Central memory CD8-positive, alpha-beta T cell (primary cell): ENCODE data around the gene BCAS4.

ENCODE experiments used
- ATAC-seq: fragments of 150-1000 bp; cut with Tn5 transposase; replicated peaks from 2 replicates; pipeline ENCODE4 v1.10.0; 2022; ENCODE audit warnings: mild to moderate bottlenecking, moderate FRiP score, moderate number of reproducible peaks; ENCODE audit not compliant: poor library complexity, severe bottlenecking; ENCODE audit errors: extremely low read depth
- DNase-seq, 2 donors: peaks; one replicate each; pipeline ENCODE4 v3.0.0; 2021; ENCODE audit warnings: low spot score in 2 of 2
- H3K27ac Mint-ChIP-seq: one replicate; pipeline ENCODE4 v1.8.0; 2022; ENCODE audit warnings: low read depth, mild to moderate bottlenecking, moderate library complexity, mixed read lengths
- H3K27me3 Mint-ChIP-seq: one replicate; pipeline ENCODE4 v1.8.0; 2022; ENCODE audit warnings: mixed read lengths
- H3K36me3 Mint-ChIP-seq: one replicate; pipeline ENCODE4 v1.8.0; 2022; ENCODE audit warnings: mild to moderate bottlenecking, moderate library complexity, mixed read lengths; ENCODE audit not compliant: insufficient read depth
- H3K4me1 Mint-ChIP-seq: one replicate; pipeline ENCODE4 v1.8.0; 2022; ENCODE audit warnings: mixed read lengths
- H3K4me3 Mint-ChIP-seq: one replicate; pipeline ENCODE4 v1.8.0; 2022; ENCODE audit warnings: mild to moderate bottlenecking, moderate library complexity, mixed read lengths
- H3K9me3 Mint-ChIP-seq: one replicate; pipeline ENCODE4 v1.8.0; 2022; ENCODE audit warnings: mixed read lengths

BCAS4 gene

GRCh38 chr20:50861012-50861411 is 66.2 kb downstream of the BCAS4 start:
- Mint-ChIP-seq H3K27ac (peak overlapping the region; percentile 27), H3K4me1 (no peaks in the 10 kb centered on the region), H3K4me3 (no peak overlapping the region), H3K9me3 (no peaks in the 10 kb centered on the region), H3K27me3 (no peaks in the 10 kb centered on the region), H3K36me3 (no peaks in the 10 kb centered on the region)
- ATAC-seq (no peak), DNase-seq (no peak)

GRCh38 chr20:50862546-50862945 is 67.7 kb downstream of the BCAS4 start:
- Mint-ChIP-seq H3K4me1 (no peaks in the 10 kb centered on the region), H3K27ac (peak overlapping the region; percentile 27), H3K27me3 (no peaks in the 10 kb centered on the region), H3K4me3 (no peak overlapping the region), H3K36me3 (no peaks in the 10 kb centered on the region), H3K9me3 (no peaks in the 10 kb centered on the region)
- no peak for ATAC-seq
- DNase-seq, result no peak

DNA sequence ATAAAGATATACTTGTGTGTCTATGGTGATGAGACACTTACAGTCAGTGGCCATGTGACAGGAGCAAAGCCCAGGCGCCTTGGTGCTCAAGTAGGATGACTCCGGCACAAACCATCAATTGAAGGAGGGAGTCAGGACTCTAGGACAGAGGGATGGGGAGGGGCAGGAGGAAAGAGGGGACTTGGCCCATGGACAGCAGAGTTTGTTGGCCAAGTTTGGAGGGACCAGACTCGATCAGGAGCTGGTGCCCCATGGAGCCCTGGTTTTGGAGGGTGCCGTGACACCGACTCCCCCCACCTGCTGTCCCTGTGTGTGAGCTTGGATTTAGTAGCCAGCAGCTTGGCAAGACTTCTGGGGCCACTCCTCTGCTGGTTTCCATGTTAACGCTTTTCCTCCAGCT is 70.3 kb downstream of the BCAS4 start:
- Mint-ChIP-seq H3K9me3 (no peaks in the 10 kb centered on the region), H3K4me1 (no peaks in the 10 kb centered on the region), H3K4me3 (no peak overlapping the region), H3K27ac (no peak overlapping the region), H3K36me3 (no peaks in the 10 kb centered on the region), H3K27me3 (no peaks in the 10 kb centered on the region)
- ATAC-seq (no peak), DNase-seq (no peak)

- no peaks in the 10 kb centered on the region for H3K27me3 Mint-ChIP-seq
- H3K4me3 Mint-ChIP-seq, result no peak overlapping the region
- H3K4me1 Mint-ChIP-seq, result no peaks in the 10 kb centered on the region
- H3K27ac Mint-ChIP-seq, result no peak overlapping the region
- H3K36me3 Mint-ChIP-seq, result peaks cover 2% of the 10 kb centered on the region
- DNase-seq (no peak), ATAC-seq (no peak)
- H3K9me3 Mint-ChIP-seq, result no peaks in the 10 kb centered on the region
These were observed 70.7 kb downstream of the BCAS4 start for GRCh38 chr20:50865591-50865990.

DNA sequence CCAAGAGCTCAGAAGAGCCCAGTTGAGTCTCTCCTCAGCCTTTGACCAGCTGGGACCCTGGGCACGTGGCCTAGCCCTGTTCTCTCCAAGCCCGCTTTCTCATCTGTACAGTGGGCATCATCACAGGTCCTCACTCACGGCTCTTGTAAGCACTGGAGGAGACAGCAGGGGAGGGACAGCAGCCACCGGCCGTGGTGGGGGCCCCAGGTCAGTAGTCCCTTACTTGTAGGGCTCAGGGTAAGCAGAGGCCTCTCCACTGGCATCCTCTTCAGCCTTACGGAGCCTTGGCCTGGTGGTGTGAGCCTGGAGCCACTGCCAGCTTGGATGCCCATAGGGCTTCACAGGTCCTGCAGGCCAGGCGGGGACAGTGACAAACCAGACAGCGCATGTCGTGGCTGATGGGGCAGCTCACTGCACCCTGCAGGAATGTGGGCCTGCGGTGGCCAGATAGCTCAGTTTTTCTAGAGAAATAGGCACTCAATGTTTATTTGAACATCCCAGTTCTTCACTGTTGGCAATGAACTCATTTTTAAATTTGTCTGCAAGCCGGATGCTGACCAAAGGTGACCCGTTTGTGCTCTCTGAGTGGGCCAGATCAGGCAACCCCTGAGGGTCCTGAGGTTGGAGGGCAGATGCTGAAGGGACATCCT is 71.3 kb downstream of the BCAS4 start:
- H3K9me3 Mint-ChIP-seq, result no peaks in the 10 kb centered on the region
- DNase-seq, result no peak
- H3K27ac Mint-ChIP-seq, result no peak overlapping the region
- no peak overlapping the region for H3K4me3 Mint-ChIP-seq
- ATAC-seq, result no peak
- H3K36me3 Mint-ChIP-seq, result peaks cover 2% of the 10 kb centered on the region
- no peaks in the 10 kb centered on the region for H3K27me3 Mint-ChIP-seq
- no peaks in the 10 kb centered on the region for H3K4me1 Mint-ChIP-seq

DNA sequence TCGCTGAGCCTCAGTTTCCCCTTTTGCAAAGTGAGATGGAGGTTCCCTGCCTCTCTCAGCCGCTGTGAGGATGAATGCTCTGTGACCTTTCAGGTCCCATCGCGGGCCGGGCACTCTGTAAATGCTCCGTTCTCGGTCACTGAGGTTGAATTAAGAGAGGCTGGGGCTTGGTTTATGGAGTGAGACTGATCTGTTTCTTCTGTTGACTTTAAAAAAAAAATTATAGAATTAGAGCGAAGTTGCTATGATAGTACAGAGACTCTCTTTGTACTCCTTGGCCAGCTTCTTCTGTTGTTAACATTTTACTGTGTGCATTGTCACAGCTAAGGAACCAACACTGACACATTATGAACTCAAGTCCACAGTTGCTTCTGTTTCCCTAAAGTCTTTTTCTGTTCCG is 72.0 kb downstream of the BCAS4 start:
- DNase-seq (no peak), ATAC-seq (no peak)
- Mint-ChIP-seq H3K27ac (no peak overlapping the region), H3K27me3 (no peaks in the 10 kb centered on the region), H3K9me3 (no peaks in the 10 kb centered on the region), H3K36me3 (peaks cover 2% of the 10 kb centered on the region), H3K4me1 (no peaks in the 10 kb centered on the region), H3K4me3 (no peak overlapping the region)

DNA sequence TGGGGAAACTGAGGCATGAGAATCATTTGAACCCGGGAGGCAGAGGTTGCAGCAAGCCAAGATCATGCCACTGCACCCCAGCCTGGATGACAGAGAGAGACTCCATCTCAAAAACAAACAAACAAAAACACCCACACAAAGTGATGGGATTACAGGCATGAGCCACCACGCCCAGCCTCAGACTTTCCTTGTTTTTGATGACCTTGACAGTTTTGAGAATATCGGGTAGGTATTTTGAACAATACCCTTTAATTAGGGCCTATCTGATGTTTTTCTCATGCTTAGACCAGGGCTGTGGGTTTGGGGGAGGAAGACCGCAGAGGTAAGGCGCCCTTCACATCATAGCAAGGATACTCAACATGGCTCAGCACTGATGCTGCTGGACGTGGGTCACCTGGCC is 72.9 kb downstream of the BCAS4 start:
- Mint-ChIP-seq H3K4me1 (no peaks in the 10 kb centered on the region), H3K27me3 (no peaks in the 10 kb centered on the region), H3K4me3 (no peak overlapping the region), H3K27ac (no peak overlapping the region), H3K9me3 (no peaks in the 10 kb centered on the region), H3K36me3 (peaks cover 2% of the 10 kb centered on the region)
- ATAC-seq (no peak), DNase-seq (no peak)

DNA sequence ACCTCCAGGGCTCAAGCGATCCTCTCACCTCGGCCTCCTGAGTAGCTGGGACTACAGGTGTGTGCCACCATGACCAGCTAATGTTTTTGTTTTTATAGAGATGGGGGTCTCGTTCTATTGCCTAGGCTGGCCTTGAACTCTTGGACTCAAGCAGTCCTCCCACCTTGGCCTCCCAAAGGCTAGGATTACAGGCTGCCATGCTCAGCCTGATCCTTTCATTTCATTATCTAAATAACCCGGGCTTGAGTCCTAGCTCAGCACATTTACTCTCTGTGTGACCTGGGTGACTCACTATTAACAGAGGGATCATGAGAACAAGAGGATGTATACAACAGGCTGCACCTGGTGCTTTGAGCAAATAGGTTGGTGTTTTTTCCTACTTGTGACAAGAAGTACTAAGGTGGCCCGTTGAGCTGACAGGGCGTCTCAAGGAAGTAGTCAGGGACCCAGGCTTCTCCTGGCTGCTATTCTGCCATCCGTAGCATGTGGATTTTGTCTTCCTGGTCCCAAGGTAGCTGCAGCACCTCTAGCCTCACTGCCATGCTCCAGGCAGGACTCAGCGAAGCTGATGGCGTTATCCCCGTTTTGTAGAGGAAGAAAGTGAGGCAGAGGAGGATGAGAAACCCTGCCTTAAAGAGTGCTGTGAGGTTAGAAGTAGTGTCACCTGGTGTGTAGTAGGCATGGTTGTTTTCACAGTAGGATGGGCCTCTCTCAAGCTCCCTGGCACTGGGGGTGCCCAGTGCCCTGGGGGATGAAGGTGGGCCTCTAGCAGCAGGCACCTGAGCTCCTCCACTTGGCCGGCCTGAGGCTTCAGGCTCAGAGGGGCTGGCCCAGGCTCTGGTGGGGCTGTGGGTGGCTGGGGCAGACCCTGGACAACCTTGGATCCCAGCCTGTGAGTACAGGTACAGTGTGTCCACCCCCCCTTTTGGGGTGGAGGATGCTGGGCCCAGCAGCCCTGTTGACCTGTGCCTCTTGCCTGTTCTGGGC is 73.9 kb downstream of the BCAS4 start:
- Mint-ChIP-seq H3K36me3 (peaks cover 5% of the 10 kb centered on the region), H3K9me3 (no peaks in the 10 kb centered on the region), H3K27me3 (no peaks in the 10 kb centered on the region), H3K27ac (no peak overlapping the region), H3K4me3 (no peak overlapping the region), H3K4me1 (no peaks in the 10 kb centered on the region)
- ATAC-seq (no peak), DNase-seq (no peak)

- peaks cover 5% of the 10 kb centered on the region for H3K36me3 Mint-ChIP-seq
- H3K27me3 Mint-ChIP-seq, result no peaks in the 10 kb centered on the region
- ATAC-seq, result no peak
- DNase-seq, result no peak
- no peak overlapping the region for H3K4me3 Mint-ChIP-seq
- no peaks in the 10 kb centered on the region for H3K9me3 Mint-ChIP-seq
- H3K4me1 Mint-ChIP-seq, result no peaks in the 10 kb centered on the region
- peak overlapping the region; percentile 49 for H3K27ac Mint-ChIP-seq
These were observed 75.8 kb downstream of the BCAS4 start for GRCh38 chr20:50870561-50871161.

DNA sequence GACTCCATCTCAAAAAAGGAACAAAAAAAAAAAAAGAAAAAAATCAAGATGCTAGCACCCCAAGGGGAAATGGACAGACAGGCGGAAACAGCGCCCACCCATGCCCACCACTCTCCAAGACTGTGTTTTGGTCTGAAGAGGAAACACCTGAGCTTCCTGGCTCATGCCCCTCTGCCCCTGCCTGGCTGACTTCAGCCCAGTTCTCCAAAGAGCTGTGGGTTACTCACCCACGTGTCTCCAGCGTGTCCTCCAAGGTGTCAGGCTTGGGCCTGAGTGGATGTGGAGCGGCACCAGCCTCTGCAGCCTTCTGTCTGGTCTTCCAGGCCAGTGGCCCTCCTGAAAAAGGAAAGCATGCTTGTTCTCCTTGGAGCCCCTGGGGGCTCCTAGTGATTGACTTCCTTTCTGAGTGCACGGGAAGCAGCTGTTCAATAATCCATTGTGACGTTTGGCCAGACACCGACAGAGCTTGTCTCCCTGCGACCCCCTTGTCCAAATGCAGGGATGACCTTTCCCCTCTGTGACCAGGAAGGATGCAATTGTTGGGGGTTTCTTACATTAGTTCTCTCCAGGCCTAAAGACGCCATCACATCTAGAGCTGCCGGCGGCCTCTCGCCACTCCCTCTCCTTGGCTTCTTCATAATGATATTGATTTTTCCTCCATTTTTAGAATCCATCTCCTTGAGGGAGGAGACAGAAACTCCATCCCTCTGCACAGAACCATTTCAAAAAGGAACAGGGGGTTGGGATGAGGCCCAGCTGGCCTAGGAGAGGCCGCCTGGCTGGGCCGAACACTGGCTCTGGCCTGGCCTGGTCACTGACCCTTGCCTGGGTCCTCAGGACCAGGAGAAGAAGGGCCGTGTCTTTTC is 77.9 kb downstream of the BCAS4 start:
- no peak for DNase-seq
- peaks cover 10% of the 10 kb centered on the region for H3K36me3 Mint-ChIP-seq
- H3K4me1 Mint-ChIP-seq, result no peaks in the 10 kb centered on the region
- H3K4me3 Mint-ChIP-seq, result no peak overlapping the region
- no peak for ATAC-seq
- H3K9me3 Mint-ChIP-seq, result no peaks in the 10 kb centered on the region
- no peaks in the 10 kb centered on the region for H3K27me3 Mint-ChIP-seq
- no peak overlapping the region for H3K27ac Mint-ChIP-seq

DNA sequence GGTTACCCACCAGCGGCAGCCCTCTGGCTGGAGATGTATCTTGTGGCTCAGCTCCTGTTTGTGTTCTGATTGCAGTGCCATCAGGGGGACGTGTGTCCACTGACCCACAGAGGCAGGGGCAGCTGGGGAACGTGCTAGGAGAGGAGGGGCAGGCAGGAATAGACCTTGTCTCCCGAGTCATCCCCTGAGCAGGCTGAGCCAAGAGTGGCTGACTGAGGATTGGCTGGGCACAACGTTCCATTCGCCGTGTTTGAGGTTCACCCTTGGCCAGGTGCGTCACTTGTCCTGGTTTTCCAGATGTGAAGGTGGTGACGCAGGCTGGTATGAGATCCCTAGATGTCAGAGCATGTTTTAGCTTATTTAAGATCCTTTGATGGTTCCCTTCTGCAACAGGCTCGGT is 78.7 kb downstream of the BCAS4 start:
- H3K4me3 Mint-ChIP-seq, result no peak overlapping the region
- H3K27ac Mint-ChIP-seq, result no peak overlapping the region
- H3K9me3 Mint-ChIP-seq, result no peaks in the 10 kb centered on the region
- ATAC-seq (no peak), DNase-seq (no peak)
- no peaks in the 10 kb centered on the region for H3K4me1 Mint-ChIP-seq
- H3K36me3 Mint-ChIP-seq, result peaks cover 12% of the 10 kb centered on the region
- no peaks in the 10 kb centered on the region for H3K27me3 Mint-ChIP-seq

GRCh38 chr20:50874111-50874757 is 79.4 kb downstream of the BCAS4 start:
- Mint-ChIP-seq H3K4me1 (no peaks in the 10 kb centered on the region), H3K4me3 (no peak overlapping the region), H3K9me3 (no peaks in the 10 kb centered on the region), H3K27ac (no peak overlapping the region), H3K36me3 (peaks cover 12% of the 10 kb centered on the region), H3K27me3 (no peaks in the 10 kb centered on the region)
- no peak for ATAC-seq
- no peak for DNase-seq
